GM10847 (cell line): ENCODE data around the gene DIDO1.

ENCODE experiments used
- POLR2A ChIP-seq: IDR thresholded peaks from 2 replicates; pipeline ENCODE4 v1.6.1; 2011; ENCODE audit not compliant: insufficient read length; ENCODE audit errors: extremely low read depth

Gene DIDO1

DNA sequence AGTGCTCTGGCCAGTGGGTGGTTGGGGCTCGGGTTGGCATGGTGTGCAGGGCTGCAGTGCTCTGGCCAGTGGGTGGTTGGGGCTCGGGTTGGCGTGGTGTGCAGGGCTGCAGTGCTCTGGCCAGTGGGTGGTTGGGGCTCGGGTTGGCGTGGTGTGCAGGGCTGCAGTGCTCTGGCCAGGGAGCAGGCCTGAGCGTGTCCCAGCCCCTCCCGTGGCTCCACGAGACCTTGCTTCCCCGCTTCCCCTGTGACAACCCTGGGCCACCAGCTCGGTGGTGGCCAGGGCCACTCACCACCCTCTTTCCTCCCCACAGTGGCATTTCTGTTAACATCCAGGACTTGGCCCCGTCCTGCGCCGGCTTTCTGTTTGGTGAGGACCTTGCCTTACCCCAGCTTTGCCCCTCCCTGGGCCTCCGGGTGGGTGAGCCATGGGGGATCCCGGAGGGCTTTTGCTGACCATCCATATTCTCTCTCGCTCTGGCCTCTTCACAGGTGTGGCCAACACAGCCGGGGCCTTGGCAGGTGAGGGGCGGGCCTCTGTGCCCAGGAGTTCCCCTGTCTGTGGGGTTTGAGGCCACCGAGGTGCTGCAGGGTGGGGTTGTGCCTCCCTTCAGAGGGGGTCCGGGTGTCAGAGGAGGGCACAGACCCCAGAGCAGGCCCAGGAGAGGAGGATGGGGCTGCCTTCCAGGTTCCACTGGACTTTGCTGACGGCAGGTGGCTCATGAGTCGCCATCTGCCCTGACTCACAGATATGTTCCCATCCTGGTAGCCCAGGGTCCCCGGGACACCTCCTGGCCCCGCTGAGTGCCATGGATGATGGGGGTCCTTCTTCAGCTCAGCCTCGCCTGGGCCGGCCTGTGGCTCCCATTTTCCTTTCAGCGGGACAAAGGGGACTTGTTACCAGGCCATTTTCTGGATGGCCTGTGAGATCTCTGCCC, 40.2 kb upstream of the DIDO1 start:
- TF ChIP-seq POLR2A = no peak

DNA sequence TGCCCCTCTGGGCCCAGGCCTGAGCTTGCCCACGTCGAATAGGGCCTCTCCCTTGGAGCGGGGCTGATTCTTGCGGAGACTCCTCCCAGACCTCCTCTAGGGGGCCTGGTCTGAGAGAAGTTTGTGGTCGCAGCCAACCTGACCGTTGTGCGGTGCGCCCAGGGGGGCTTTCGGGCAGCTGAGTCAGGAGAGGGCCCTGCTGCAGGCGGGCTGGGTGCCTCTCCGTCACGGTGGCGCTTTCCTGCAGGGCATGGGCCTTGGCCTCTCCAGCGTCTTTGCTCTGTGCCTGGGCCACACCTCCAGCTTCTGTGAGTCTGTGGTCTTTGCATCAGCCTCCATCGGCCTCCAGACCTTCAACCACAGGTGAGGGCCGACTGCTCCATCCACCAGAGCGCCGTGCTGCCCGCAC, 39.1 kb upstream of the DIDO1 start:
- no peak for TF ChIP-seq POLR2A

DNA sequence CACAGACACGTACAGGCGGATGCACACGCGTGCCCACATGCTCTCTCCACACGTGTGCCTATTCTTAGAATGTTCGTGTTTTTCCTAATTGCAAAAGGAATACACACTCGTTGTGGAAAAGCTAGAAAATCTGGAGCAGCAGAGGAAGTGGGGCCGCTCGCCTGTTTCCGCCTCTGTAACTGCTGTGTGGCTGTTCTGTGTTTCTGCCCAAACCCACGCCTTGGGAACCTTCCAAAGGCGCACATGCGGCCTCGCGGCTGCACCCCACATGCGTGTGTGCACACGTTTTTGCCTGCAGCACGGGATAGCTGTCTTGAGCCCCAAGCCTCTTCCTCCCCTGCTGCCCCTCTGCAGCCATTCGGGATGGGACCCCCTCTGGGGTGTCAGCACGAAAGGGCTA, 38.4 kb upstream of the DIDO1 start:
- TF ChIP-seq POLR2A = no peak

DNA sequence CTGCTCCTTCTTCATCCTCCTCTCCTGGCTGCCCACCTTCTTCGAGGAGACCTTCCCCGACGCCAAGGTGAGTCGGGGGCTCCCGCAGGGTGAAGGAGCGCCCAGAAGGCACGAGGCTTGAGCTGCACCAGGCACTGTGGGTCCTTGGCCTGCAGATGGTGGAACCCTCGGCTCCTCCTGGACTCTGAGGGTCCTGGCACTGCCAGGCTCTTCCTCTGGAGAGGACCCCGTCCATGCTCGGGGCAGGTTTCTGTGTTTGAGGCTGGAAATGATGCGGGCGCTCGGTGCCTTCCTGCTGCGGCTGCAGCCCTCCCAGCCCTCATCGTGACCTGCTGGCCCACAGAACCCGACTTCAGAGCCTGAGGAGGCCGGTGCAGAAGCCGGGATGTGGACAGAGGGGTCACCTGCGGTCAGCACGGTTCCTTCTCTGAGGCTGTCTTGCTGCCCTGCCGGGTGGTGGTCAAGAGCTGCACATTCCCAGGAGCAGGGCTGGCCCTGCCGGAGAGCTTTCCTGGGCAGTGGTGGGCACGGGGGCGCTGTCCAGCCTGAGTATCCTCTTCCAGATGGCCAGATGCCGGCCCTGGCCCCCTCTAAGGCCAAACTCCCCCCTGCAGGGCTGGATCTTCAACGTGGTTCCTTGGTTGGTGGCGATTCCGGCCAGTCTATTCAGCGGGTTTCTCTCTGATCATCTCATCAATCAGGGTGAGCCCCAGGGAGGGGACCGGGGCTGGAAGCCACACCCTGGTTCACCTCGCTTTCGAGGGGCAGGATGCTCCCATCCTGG, 37.5 kb upstream of the DIDO1 start:
- TF ChIP-seq POLR2A = no peak

DNA sequence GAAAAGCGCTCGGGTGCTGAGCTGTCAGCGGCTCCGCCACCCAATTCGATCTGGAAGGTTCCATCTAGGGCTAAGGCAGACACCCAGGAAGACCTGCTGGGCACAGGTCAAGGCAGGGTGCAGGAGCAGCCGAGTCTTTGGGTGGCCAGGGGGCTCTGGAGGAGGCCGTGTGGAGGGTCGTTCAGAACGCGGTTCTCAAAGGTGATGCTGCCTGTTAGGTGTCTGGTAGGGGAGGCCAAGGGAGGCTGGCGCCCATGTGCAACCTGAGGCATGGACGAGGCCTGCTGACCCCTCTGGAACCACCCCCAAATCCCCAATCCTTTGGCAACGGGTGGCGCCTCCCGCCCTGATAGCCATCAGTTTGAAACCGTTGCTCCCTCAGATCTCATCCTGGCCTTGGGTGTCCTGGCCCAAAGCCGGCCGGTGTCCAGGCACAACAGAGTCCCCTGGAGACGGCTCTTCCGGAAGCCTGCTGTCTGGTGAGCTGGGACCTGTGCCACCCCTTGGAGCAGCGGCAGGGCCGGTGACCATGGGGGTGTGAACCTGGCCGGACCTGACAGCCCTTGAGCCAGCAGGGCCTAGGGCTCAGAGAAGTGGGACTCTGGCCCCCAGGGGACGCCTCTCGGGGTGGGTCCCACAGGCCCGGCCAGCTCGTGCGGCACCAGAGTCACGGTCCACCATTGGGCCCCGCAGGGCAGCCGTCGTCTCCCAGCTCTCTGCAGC, 36.7 kb upstream of the DIDO1 start:
- TF ChIP-seq POLR2A = no peak

DNA sequence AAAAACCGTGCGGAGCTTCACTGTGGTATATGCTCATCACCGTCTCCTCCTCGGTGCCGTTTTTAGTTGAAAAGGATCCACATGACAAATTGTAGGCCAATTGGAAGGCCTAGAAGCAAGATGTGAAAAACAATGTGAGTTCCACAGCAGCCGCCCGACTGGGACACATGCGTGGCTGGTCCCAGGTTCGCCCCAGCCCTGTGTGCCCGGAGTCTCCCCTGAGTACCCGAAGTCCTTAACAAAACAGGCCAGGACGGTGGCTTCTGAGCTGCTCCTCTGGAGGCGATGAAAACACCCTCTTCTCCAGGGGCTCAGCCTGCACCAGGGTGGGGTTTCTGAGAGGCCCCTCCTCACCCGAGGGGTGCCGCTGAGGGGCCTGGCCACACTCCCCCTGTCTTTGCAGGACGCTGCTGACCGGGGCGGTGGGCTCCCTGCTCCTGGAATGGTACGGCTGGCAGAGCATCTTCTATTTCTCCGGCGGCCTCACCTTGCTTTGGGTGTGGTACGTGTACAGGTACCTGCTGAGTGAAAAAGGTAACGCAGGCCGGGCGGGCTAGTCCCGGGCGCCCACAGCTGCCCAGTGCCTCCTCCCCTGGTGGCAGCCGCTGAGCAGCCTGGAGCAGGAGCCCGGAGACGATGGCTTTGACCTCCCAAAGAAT, 36.0 kb upstream of the DIDO1 start:
- no peak for TF ChIP-seq POLR2A

DNA sequence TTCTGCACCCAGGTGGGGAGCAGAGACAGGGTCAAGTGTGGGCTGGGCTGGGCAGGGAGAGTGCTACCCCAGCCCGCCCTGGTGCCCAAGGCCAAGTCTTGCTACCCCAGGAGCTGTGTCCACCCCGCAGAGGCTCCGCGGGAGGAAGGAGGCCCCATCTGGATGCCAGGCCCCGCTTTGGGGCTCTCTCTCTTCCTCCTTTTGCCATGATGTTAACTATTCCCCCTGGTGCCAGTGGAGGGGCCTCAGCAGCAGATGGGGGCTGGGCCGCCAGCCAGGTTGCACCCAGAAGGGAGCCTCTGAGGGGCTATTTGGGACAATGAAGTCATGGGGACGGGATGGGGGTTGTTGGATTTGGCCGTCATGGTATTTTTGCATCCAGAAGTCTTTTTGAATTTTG, 35.5 kb upstream of the DIDO1 start:
- no peak for TF ChIP-seq POLR2A

DNA sequence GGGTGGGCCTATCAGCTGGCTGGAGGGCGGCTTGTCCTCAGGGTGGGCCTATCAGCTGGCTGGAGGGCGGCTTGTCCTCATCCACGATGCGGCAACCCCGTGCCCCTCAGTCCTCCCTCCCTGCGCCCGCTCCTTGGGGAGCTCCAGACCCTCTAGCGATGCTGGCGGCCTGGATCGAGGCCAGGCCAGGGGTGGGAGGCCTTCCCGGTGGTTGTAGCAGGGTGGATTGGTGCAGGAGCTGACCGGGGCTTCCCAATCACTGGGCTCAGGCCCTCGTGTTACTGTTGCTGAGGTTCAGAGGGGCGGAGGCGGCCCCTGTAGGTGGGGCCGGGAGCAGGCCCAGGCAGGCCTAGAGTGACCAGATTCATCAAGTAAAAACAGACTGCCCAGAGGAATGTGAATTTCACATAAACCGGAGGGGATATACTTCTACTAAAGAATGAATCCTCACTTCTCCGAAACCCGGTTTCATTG, 35.0 kb upstream of the DIDO1 start:
- TF ChIP-seq POLR2A = no peak

DNA sequence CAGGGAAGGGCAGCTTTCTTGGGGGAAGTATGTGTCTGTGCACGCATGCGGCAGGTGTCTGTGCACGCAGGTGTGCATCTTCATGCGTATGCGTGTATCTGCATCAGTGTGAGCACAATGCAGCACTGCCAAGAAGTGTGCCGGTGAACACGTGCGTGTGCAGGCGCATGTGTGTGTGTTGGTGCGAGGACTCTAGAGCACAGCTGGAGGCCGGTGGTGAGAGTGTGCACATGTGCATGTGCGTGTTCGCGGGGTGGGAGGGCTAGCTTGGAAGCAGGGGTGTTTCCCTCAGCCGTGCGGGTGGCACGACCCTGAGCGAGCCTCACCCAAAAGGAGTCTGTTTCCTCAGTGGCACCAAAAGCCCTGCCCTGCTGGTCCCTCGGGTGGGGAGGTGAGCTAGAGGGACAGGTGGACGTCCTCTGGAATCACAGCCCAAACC, 33.7 kb upstream of the DIDO1 start:
- no peak for TF ChIP-seq POLR2A

DNA sequence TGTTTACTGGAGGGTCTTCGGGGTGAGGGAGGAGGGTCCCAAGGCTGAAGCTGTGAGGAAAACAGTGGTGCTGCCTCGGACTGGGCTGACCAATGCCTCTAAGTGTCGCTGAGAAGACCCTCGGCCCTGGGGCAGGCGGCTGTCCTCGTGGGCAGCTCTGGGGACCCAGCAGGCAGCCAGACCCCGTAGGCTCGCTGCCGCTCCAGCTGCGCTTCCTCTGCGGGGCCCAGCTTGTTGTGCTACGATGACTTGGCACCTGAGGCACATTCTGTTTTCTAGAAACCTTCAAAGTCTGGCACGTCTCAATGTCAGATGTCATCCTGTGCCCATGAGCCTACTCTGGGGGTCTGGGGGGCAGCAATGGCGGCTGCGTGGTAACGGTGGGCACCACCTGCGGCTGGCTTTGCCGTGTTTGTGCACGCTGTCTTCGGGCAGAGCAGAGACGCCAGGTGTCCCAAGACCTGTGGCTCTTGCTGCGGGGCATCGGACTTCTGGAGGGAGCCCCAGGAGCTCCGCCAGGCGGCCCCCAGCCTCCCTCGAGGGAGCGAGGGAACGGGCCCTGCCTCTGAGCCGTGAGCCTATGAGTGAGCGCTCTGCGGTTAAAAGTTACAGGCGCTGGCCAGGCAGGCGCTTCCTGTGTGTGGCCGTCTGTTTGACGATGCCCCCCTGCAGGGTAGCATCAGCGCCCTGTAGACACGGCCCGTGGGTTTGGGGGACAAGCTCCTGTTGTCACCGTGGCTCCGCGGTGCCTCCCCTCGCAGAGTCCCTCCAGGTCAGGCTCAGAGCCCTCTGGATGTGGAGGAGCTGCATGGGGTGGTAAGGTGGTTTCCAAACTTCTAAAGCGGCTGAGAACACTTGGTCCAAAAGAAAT, 33.0 kb upstream of the DIDO1 start:
- TF ChIP-seq POLR2A = no peak

DNA sequence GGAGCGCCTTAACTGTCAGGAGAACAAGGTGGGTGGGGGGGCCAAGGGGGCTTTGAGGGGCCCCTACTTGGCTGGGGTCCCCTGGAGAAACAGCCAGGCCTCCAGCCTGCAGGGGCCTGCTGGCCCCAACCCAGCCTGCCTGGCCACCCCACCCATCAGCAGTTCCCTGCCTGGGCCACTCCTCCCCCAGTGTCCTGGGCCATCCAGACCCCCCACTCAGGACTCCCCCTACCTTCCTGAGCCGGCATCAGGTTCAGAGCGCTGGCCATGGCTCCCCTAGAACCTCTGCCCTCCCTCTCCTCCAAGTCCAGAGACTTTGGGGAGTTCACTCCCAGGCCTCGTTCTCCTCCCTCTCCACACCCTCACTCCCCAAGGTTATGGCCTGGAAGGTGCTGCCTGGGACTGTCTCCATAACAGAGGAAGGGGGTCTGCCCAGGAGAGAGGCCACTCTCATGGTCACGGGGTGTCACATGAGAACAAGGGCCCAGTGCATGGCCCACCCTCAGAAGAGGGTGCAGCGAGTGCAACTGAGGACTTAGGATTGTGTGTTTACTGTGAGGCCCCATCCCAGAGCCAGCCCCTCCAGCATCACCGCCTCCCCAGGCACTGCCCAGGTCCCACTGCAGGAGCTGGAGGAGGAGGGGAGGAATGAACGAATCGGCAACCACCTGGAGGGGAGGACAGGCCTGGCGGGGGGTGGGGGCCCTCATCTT, 32.2 kb upstream of the DIDO1 start:
- TF ChIP-seq POLR2A = no peak

DNA sequence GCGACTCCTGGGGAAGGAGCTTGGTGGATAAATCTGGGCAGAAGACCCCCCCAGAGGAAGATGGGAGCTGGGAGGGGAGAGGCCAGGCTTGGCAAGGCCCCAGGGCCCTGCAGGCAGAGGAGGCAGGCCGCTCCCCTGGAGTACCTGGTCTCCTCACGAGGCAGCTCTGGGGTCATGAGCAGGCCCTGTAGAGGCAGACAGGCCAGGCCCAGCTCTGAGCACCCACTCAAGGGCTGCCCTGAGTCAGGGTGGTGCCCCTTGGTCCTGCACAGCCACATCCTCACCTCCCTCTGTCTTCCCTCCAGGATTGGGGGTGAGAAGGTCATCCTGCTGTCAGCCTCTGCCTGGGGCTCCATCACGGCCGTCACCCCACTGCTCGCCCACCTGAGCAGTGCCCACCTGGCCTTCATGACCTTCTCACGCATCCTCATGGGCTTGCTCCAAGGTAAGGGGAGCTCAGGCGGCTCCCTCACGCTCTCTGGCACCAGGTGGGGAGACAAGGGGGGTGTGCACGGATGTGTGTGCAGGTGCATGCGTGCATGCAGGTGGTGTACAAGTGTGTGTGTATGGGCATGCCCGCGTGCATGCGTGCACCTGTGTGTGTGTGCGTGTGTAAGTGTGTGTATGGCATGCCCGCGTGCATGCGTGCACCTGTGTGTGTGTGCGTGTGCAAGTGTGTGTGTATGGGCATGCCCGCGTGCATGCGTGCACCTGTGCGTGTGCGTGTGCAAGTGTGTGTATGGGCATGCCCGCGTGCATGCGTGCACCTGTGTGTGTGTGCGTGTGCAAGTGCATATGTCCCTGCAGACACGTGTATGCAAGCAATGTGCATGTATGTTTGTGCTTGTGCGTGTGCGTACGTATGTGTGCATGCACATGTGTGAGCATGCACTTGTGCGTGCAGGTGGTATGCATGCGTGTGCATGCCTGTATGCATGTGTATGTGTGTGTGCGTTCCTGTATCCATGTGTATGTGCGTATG, 31.1 kb upstream of the DIDO1 start:
- no peak for TF ChIP-seq POLR2A

DNA sequence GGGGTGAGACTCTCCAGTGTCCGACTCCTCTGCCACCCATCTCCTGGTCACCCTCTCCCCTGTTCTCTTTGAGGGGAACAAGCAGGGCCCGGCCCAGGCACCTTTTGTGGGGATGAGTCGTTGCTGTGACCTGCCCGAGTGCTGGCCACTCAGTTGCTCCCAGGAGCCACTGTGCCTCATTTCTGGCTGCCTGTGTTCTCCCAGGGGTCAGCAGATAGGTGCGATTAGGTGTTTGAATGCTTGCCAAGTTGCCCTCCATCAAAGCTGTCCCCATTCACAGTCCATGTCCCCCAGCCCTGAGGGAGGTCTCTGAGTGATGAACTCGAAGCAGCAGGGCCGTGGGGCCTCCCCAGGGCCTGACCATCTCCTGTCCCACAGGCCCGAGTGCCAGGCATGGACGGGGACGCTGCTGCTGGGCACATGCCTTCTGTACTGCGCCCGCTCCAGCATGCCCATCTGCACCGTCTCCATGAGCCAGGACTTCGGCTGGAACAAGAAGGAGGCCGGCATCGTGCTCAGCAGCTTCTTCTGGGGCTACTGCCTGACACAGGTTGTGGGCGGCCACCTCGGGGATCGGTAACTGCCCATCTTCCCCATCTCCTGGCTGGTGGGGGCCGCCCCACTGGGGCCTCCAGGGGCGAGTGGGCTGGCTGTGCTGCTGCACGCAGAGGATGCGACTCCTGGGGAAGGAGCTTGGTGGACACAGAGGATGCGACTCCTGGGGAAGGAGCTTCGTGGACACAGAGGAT, 30.3 kb upstream of the DIDO1 start:
- no peak for TF ChIP-seq POLR2A
